KMS-11 (cell line): ENCODE results near the gene HDAC7.

Experiments used
- H2AFZ ChIP-seq: fragments of 200-600 bp; sonication (generic); 2 replicates; pipeline ENCODE4 v1.6.1; 2016; ENCODE audit warnings: antibody characterized with exemption, mixed run types, low read depth
- H3K27ac ChIP-seq: fragments of 200-600 bp; sonication (generic); 2 replicates; pipeline ENCODE4 v1.6.1; 2016; ENCODE audit warnings: mild to moderate bottlenecking, mixed run types
- H3K27me3 ChIP-seq: fragments of 200-600 bp; sonication (generic); 2 replicates; pipeline ENCODE4 v1.6.1; 2017; ENCODE audit warnings: mild to moderate bottlenecking, low read depth, mixed run types, moderate library complexity; ENCODE audit not compliant: insufficient read depth
- H3K36me3 ChIP-seq: fragments of 200-600 bp; sonication (generic); 2 replicates; pipeline ENCODE4 v1.6.1; 2017; ENCODE audit warnings: mild to moderate bottlenecking, mixed run types; ENCODE audit not compliant: insufficient read depth
- H3K4me1 ChIP-seq: fragments of 200-600 bp; sonication (generic); 2 replicates; pipeline ENCODE4 v1.6.1; 2016; ENCODE audit warnings: mild to moderate bottlenecking, low read depth, mixed run types; ENCODE audit not compliant: poor library complexity, severe bottlenecking
- H3K4me2 ChIP-seq: fragments of 200-600 bp; sonication (generic); 2 replicates; pipeline ENCODE4 v1.7.0; 2016; ENCODE audit warnings: mild to moderate bottlenecking, mixed run types
- H3K4me3 ChIP-seq: fragments of 200-600 bp; sonication (generic); IDR thresholded peaks from 2 replicates; pipeline ENCODE4 v1.6.1; 2017; ENCODE audit warnings: low read depth, low read length, mixed read lengths; ENCODE audit not compliant: insufficient read depth
- H3K79me2 ChIP-seq: fragments of 200-600 bp; sonication (generic); 2 replicates; pipeline ENCODE4 v1.6.1; 2016; ENCODE audit warnings: low read depth, mixed run types; ENCODE audit not compliant: insufficient read depth
- H3K9ac ChIP-seq: fragments of 200-600 bp; sonication (generic); 2 replicates; pipeline ENCODE4 v1.6.1; 2016; ENCODE audit warnings: mild to moderate bottlenecking, mixed run types
- H4K20me1 ChIP-seq: fragments of 200-600 bp; sonication (generic); 2 replicates; pipeline ENCODE4 v1.6.1; 2016; ENCODE audit warnings: mild to moderate bottlenecking, mixed run types; ENCODE audit not compliant: insufficient read depth
- TF ChIP-seq, protein P1 (sequence below): fragments of 200-600 bp; sonication (generic); conservative IDR thresholded peaks from 2 replicates; pipeline ENCODE4 v1.6.1; 2017; ENCODE audit warnings: low read depth, mild to moderate bottlenecking, antibody characterized with exemption, low read length, moderate library complexity, mixed read lengths

Gene HDAC7

GRCh38 chr12:47829584-47829983 lies 9.9 kb upstream of the HDAC7 start:
- Histone ChIP-seq H3K27ac (no peak overlapping the region), H2AFZ (no peak overlapping the region), H3K4me2 (no peak overlapping the region)

GRCh38 chr12:47828976-47829482 lies 9.3 kb upstream of the HDAC7 start:
- H4K20me1 ChIP-seq: no peaks in the 10 kb centered on the region
- no peak overlapping the region for H3K9ac ChIP-seq
- no peaks in the 10 kb centered on the region for H3K36me3 ChIP-seq
- TF ChIP-seq, protein P1, sequence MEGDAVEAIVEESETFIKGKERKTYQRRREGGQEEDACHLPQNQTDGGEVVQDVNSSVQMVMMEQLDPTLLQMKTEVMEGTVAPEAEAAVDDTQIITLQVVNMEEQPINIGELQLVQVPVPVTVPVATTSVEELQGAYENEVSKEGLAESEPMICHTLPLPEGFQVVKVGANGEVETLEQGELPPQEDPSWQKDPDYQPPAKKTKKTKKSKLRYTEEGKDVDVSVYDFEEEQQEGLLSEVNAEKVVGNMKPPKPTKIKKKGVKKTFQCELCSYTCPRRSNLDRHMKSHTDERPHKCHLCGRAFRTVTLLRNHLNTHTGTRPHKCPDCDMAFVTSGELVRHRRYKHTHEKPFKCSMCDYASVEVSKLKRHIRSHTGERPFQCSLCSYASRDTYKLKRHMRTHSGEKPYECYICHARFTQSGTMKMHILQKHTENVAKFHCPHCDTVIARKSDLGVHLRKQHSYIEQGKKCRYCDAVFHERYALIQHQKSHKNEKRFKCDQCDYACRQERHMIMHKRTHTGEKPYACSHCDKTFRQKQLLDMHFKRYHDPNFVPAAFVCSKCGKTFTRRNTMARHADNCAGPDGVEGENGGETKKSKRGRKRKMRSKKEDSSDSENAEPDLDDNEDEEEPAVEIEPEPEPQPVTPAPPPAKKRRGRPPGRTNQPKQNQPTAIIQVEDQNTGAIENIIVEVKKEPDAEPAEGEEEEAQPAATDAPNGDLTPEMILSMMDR: no peak
- H3K27me3 ChIP-seq: no peaks in the 10 kb centered on the region
- H2AFZ ChIP-seq: no peak overlapping the region
- no peaks in the 10 kb centered on the region for H3K79me2 ChIP-seq
- H3K4me2 ChIP-seq: no peak overlapping the region
- no peak overlapping the region for H3K27ac ChIP-seq
- H3K4me1 ChIP-seq: peaks cover 63% of the 10 kb centered on the region
- no peak overlapping the region for H3K4me3 ChIP-seq

More at GRCh38 chr12:47829584-47829983, 9.9 kb upstream of the HDAC7 start:
- H3K4me3 ChIP-seq: no peak overlapping the region
- TF ChIP-seq, protein P1: no peak
- no peaks in the 10 kb centered on the region for H3K27me3 ChIP-seq
- H3K9ac ChIP-seq: no peak overlapping the region
- H3K79me2 ChIP-seq: no peaks in the 10 kb centered on the region
- peaks cover 58% of the 10 kb centered on the region for H3K4me1 ChIP-seq
- no peaks in the 10 kb centered on the region for H3K36me3 ChIP-seq
- H4K20me1 ChIP-seq: no peaks in the 10 kb centered on the region

DNA sequence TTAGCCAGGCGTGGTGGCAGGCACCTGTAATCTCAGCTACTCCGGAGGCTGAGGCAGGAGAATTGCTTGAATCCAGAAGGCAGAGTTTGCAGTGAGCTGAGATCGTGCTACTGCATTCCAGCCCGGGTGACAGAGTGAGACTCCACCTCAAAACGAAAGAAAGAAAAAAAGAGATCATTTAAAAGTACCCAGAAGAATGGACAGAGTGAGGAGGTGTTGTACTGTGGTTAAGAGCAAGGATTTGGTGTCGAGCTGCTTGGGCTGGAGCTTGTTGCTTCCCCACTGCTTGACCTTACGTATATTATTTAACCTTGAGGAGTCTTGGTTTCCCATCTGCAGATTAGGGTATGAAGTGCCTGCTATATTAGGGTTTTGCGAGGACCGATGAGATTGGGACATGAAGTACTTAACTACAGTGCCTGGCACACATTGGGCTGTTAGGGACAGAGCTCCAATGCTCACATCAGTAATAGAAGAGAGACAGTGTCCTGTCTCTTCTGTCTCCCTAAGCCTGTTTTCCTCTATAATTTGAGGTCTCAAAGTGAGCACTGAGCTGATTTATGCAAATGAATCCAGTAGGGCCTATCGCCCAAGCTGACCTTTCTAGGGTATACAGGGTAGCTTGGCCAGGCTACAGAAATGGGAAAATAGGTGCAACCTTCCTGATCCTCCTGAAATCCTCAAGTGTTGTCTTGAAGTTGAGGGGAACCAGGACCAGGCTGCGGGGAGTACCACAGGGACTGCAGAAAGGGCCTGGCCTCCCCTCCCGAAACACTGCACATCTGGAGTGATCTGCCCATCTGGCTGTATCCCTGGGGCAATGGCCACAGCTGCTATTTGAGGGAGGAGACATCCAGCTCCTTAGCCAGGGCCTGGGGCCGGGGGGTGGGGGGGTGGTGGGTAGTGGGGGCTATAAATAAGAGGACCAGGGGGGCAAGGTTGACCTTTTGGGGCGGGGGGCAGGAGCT lies 8.6 kb upstream of the HDAC7 start:
- no peaks in the 10 kb centered on the region for H3K27me3 ChIP-seq
- no peaks in the 10 kb centered on the region for H4K20me1 ChIP-seq
- TF ChIP-seq, protein P1: no peak
- no peak overlapping the region for H3K27ac ChIP-seq
- H3K4me2 ChIP-seq: no peak overlapping the region
- no peak overlapping the region for H3K4me3 ChIP-seq
- H2AFZ ChIP-seq: no peak overlapping the region
- H3K79me2 ChIP-seq: no peaks in the 10 kb centered on the region
- H3K36me3 ChIP-seq: no peaks in the 10 kb centered on the region
- H3K9ac ChIP-seq: no peak overlapping the region
- H3K4me1 ChIP-seq: peaks cover 68% of the 10 kb centered on the region

- Histone ChIP-seq H3K27me3 (no peaks in the 10 kb centered on the region), H3K36me3 (no peaks in the 10 kb centered on the region), H2AFZ (0 out of 2 replicates have a peak overlapping the region, but pooled peaks have one; percentile 39), H3K4me3 (no peak overlapping the region), H4K20me1 (no peaks in the 10 kb centered on the region), H3K4me1 (peaks cover 79% of the 10 kb centered on the region), H3K9ac (no peak overlapping the region), H3K79me2 (peaks cover 10% of the 10 kb centered on the region; the same call in 1 of the 2 replicates), H3K27ac (no peak overlapping the region), H3K4me2 (peak overlapping the region; percentile 64)
- TF ChIP-seq, protein P1: no peak
Observed at GRCh38 chr12:47825173-47825639, 5.5 kb upstream of the HDAC7 start.
